HG03442 (cell line): Measurements from ENCODE around the gene RNU6-9.

Experiments
- ATAC-seq: cut with Tn5 transposase; IDR thresholded peaks from one replicate; pipeline ENCODE4 v1.9.1; 2021; ENCODE audit warnings: mild to moderate bottlenecking, moderate library complexity; ENCODE audit not compliant: unreplicated experiment

RNU6-9 gene

GRCh38 chr19:861141-861755 is 32.0 kb upstream of the RNU6-9 start:
- no peak for ATAC-seq

DNA sequence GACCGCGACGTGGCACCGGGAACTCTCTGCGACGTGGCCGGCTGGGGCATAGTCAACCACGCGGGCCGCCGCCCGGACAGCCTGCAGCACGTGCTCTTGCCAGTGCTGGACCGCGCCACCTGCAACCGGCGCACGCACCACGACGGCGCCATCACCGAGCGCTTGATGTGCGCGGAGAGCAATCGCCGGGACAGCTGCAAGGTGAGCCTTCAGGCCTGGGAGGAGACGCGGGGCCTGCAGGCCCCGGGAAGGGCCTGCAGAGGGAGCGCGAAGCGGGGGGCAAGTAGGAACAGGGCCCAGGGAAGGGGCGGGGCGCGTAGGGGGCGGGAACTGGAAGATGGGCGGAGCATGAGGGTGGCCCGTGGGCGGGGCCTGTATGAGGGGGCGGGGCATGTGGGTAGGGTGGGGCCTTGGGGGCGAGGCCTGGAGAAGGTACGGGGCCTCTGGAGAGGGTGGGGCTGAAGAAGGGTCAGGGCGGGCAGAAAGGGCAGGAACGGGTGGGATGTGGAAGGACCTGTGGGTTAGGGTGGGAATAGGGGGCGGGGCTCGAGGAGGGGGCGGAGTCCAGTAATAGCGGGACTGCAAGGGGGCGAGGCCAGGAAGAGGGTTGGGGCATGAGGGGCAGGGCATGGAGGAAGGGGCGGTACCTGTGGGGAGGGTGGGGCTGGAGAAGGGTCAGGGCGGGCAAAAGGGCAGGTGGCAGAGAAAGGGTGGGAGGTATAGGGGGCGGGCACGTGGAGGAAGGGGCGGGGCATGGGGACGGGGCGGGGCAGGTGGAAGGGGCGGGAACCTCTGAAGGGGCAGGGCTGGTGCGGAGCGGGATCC is 31.3 kb upstream of the RNU6-9 start:
- ATAC-seq: no peak

DNA sequence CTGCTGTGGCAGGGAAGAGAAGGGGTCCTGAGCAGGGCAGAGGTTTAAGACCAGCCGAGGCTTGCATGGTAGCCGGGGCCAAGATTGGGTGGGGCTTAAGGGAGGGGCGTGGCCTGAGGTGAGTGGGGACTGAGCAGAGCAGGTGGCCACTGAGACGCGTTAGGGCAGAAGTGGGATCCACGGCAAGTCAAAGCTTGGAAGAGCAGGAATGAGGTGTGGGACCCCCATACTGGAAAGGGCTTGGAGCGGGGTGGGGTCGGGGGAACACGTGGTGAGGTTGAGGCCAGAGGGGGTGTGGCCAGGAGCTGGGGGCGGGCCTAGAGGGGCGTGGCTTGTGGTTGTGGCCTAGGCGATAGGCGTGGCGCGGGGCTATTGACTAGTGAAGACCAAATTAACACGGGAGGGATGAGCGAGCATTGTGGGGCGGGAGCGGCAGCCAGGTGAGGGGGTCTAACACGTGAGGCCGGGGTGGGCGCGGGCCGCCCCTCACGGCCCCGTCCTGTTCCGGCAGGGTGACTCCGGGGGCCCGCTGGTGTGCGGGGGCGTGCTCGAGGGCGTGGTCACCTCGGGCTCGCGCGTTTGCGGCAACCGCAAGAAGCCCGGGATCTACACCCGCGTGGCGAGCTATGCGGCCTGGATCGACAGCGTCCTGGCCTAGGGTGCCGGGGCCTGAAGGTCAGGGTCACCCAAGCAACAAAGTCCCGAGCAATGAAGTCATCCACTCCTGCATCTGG is 30.5 kb upstream of the RNU6-9 start:
- no peak for ATAC-seq

- ATAC-seq: no peak
Observed at GRCh38 chr19:863315-863620, 30.0 kb upstream of the RNU6-9 start.

DNA sequence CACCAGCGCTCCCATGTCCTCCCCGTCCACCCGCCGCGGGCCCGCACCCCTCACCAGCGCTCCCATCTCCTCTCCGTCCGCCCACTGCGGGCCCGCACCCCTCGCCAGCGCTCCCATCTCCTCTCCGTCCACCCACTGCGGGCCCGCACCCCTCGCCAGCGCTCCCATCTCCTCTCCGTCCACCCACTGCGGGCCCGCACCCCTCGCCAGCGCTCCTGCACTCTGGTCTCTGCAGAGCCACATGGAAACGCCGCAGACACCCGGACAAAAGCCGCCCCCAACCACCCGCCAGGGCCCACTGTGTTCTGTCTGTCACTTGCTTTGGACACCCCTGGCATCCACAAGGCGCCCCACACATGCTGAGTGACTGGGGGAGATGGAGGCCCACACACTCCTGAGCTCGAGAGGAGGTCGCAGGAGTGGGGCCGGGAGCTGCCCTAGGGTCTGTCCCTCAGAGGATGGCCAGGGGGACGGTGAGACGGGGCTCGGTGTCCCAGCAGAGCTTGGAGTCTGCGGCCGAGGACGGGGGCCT is 26.4 kb upstream of the RNU6-9 start:
- no peak for ATAC-seq

DNA sequence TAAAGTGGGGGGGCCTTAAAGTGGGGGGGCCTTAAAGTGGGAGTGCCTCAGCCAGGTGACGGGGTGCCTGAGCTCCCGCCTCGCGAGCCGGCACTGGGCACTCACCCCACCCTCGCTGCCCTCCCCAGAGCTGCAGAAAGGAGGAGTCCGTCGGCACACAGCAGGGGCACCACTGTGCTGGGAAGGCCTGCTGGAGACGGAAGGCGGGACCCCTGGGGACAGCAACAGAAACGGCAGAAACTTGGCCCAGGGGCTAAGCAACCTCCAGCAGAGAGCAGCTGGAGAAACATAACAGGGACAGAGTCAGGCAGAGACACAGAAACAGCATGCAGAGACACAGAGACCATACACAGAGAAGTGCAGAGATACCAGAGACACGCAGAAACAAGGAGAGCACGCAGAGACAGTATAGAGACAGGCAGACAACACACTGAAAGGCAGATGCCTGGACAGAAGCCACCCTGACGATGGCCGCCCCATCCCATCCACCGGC is 25.9 kb upstream of the RNU6-9 start:
- no peak for ATAC-seq

DNA sequence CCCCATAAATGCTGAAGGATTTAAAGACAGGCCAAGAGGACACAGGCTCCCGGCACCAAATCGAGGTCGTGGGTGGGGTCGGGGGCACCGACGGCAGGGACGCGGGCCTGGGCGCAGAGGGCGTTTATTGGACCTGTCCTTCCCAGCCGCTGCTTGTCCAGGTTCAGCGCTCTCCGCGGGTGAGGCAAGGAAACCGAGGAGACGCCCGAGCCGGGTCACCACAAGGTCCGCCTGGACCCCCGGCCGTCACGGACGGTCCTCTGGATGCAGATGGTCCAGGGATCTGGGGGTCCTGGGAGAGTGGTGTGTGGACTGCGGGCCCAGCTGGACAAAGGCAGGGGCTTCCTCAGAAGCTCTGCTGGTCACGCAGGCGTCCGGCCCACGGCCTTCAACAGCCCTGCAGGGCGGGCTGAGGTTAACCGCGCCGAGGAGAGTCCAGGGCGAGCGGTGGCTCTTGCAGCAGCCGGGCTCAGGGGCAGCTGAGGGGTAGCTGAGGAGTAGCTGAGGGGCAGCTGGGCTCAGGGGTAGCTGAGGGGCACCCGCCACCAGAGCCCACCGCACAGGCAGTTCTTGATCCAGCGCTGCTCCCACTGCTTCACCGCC is 25.3 kb upstream of the RNU6-9 start:
- no peak for ATAC-seq

DNA sequence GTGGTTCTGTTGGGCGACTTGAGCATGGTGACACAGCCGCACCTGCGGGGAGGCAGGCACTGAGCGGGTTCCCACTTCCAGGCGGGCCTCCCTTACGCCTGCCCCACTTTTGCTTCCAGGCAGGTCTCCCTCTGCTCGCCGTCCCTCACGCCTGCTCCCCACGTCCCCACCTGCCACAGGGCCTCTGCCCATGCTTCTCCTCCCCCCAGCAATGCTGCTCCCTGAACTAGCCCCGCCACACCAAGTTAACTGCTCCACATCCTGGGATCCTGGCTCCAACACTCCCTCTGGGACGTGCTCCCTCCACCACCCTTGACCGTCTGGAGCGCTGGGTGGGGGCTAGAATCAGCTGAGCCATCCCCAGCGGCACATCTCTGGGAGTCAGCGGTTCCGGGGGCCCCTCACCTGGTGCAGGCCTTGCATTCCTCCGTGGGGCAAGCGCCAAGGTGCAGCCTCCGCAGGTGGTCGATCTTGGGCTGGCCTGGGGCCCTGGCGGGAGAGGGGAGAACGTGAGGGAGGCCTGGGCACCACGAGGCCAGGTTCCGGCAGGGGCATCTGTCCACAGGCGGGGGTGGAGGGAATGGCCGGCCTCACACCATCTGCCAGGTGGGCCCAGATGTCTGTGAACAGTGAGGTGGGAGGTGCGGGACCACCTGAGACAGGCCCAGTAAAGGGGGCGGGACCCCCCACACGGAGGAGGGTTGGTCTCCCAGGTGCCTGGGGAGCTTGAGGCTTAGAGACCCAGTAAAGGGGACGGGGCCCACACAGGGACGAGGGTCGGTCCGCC is 24.6 kb upstream of the RNU6-9 start:
- ATAC-seq: no peak

- no peak for ATAC-seq
Observed at GRCh38 chr19:869245-870177, 23.8 kb upstream of the RNU6-9 start.

DNA sequence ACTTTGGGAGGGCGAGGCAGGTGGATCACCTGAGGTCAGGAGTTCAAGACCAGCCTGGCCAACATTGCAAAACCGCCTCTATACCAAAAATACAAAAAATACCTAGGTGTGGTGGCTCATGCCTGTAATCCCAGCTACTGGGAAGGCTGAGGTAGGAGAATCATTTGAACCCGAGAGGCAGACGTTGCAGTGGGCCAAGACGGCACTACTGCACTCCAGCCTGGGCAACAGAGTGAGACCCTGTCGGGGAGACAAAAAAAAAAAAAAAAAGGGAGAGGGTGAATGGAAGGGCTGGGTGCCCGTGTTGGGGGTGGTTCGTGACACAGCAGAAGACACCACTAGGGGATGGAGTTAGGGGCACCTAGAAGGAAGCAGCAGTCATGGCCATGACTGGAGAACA is 23.0 kb upstream of the RNU6-9 start:
- no peak for ATAC-seq

GRCh38 chr19:870963-871401 is 22.3 kb upstream of the RNU6-9 start:
- ATAC-seq: no peak

GRCh38 chr19:871446-872265 is 21.6 kb upstream of the RNU6-9 start:
- no peak for ATAC-seq

- ATAC-seq: no peak
Observed at GRCh38 chr19:872266-872951, 20.9 kb upstream of the RNU6-9 start.

- ATAC-seq: no peak
Observed at GRCh38 chr19:873084-873483, 20.2 kb upstream of the RNU6-9 start.

DNA sequence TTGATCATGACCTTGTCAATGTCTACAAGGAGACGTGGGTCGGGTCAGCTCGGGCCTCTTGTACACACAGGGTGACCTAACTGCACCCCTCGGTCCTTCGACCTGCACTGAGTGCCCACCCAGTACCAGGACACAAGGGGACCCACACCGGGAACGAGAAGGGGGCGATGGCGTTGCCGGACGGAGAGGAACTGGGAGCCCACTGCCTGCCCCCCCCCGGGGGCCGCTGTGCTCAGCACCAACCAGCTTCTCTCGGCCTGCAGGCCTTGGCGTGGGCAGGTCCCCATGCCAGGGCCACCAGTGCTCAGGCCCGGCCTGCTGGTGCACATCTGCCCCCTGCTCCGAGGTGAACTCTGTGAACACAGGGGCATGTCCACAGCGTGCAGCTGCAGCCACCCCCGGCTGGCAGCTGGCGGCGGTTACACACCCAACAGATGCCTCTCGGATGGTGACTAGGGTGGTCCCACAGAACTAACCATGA is 19.7 kb upstream of the RNU6-9 start:
- ATAC-seq: no peak

DNA sequence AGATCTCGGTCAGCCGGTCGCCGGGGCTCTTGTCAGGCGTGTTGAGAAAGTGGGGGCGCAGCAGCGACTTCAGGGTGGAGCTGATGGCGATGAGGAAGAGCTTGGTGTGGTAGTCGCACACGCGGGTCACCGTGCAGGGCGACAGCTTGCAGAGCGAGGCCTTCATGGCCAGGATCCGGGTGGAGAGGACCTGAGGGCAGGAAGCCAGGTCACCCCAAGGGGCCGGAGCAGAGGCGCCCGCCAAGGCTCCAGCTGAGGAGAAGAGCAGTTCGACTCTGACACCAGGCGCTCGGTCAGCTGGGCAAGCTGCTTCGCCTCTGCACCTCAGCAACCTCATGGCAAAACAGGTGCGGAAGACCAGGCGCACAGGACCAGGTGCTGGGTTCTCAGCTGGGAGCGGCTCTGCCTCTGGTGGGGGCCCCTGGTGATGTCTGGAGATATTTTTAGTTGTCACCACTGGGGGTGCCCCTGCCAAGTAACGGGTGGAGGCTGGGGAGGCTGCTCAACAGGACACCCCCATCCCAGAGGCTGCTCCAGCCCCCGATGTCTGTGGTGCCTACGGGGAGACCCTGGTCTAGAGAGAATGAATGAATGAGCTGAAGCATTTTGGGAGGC is 17.9 kb upstream of the RNU6-9 start:
- ATAC-seq: no peak

GRCh38 chr19:876089-876488 is 17.2 kb upstream of the RNU6-9 start:
- no peak for ATAC-seq
